H1 (cell line): ENCODE measurements around the gene S100A8. TPM values are rescaled to one million over a fixed set of nuclear protein-coding genes. Genes with fewer than 3 reads are reported as not detected.
A peak's percentile ranks its signal among the peaks of the same experiment; 100 is the strongest.

Experiments used
- ASH2L ChIP-seq: fragments of 200-600, 300-600 bp; sonication (generic); IDR thresholded peaks from one replicate; pipeline ENCODE4 v1.7.1; 2017; ENCODE audit warnings: low read length
- BACH1 ChIP-seq: IDR thresholded peaks from 2 replicates; pipeline ENCODE4 v1.6.1; 2012; ENCODE audit warnings: low read length, improper control_type of control experiment
- CBX5 ChIP-seq: fragments of 300-800, 300-1000 bp; sonication (generic); IDR thresholded peaks from 2 replicates; pipeline ENCODE4 v1.7.1; 2016; ENCODE audit warnings: antibody characterized with exemption, low read length, low read depth
- E2F6 ChIP-seq: IDR thresholded peaks from 2 replicates; pipeline ENCODE4 v1.6.1; 2012; ENCODE audit warnings: inconsistent platforms
- EGR1 ChIP-seq: IDR thresholded peaks from 2 replicates; pipeline ENCODE4 v1.6.1; 2011; ENCODE audit warnings: low read depth, low read length, borderline replicate concordance
- EZH2 ChIP-seq: fragments of 200-600 bp; sonication (generic); IDR thresholded peaks from 2 replicates; pipeline ENCODE4 v1.7.1; 2012; ENCODE audit warnings: low read depth, mild to moderate bottlenecking, moderate library complexity, low read length, inconsistent platforms; ENCODE audit not compliant: severe bottlenecking
- GTF2F1 ChIP-seq: IDR thresholded peaks from 2 replicates; pipeline ENCODE4 v1.6.1; 2012; ENCODE audit warnings: low read depth, low read length, improper control_type of control experiment, borderline replicate concordance
- JUN ChIP-seq: IDR thresholded peaks from 2 replicates; pipeline ENCODE4 v1.6.1; 2011; ENCODE audit warnings: low read depth, mild to moderate bottlenecking, improper control_type of control experiment, low read length
- KDM4A ChIP-seq: IDR thresholded peaks from one replicate; pipeline ENCODE4 v1.7.1; 2012; ENCODE audit warnings: low read depth, mild to moderate bottlenecking, moderate library complexity, low read length, inconsistent platforms; ENCODE audit not compliant: severe bottlenecking
- KDM5A ChIP-seq: fragments of 200-600 bp; IDR thresholded peaks from 2 replicates; pipeline ENCODE4 v1.7.1; 2012; ENCODE audit warnings: mild to moderate bottlenecking, low read length, inconsistent platforms, mixed read lengths
- PHF8 ChIP-seq: fragments of 200-600 bp; sonication (generic); conservative IDR thresholded peaks from 2 replicates; pipeline ENCODE4 v1.7.1; 2012; ENCODE audit warnings: low read depth, mild to moderate bottlenecking, inconsistent platforms, low read length, moderate library complexity
- POLR2A ChIP-seq, 2 experiments: IDR thresholded peaks; 1 replicate in 1 of 2; 2 replicates in 1 of 2; pipeline ENCODE4 v1.6.1; 2011; ENCODE audit warnings: low read depth in 2 of 2, low read length in 2 of 2, mild to moderate bottlenecking in 2 of 2; ENCODE audit errors: control extremely low read depth in 1 of 2
- POLR2AphosphoS5 ChIP-seq: IDR thresholded peaks from 2 replicates; pipeline ENCODE4 v1.6.1; 2011; ENCODE audit warnings: low read depth, low read length
- POU5F1 ChIP-seq: IDR thresholded peaks from 2 replicates; pipeline ENCODE4 v1.6.1; 2011; ENCODE audit warnings: low read depth, mild to moderate bottlenecking, low read length, moderate library complexity
- RNF2 ChIP-seq: fragments of 200-900, 300-1000 bp; sonication (generic); IDR thresholded peaks from 2 replicates; pipeline ENCODE4 v1.7.1; 2016; ENCODE audit warnings: borderline replicate concordance, low read depth, mild to moderate bottlenecking, antibody characterized with exemption, low read length; ENCODE audit not compliant: poor library complexity, severe bottlenecking; ENCODE audit errors: missing control alignments
- SAP30 ChIP-seq: fragments of 300-600 bp; sonication (generic); IDR thresholded peaks from 2 replicates; pipeline ENCODE4 v1.7.1; 2012; ENCODE audit warnings: low read length, moderate library complexity, mild to moderate bottlenecking, inconsistent platforms; ENCODE audit not compliant: insufficient read depth, insufficient replicate concordance
- SIN3A ChIP-seq, 2 experiments: IDR thresholded peaks in 1 of 2; conservative IDR thresholded peaks in 1 of 2; 2 replicates each; pipeline ENCODE4 v1.6.1; 2011 to 2012; ENCODE audit warnings: low read length in 2 of 2, improper control_type of control experiment in 1 of 2, low read depth in 1 of 2, mild to moderate bottlenecking in 1 of 2
- SIRT6 ChIP-seq: IDR thresholded peaks from one replicate; pipeline ENCODE4 v1.7.1; 2012; ENCODE audit warnings: low read length, inconsistent platforms
- SP2 ChIP-seq: IDR thresholded peaks from 2 replicates; pipeline ENCODE4 v1.6.1; 2012; ENCODE audit warnings: mild to moderate bottlenecking, low read length, inconsistent platforms
- SP4 ChIP-seq: IDR thresholded peaks from 2 replicates; pipeline ENCODE4 v1.6.1; 2012; ENCODE audit warnings: low read length, inconsistent platforms
- SRF ChIP-seq: IDR thresholded peaks from 2 replicates; pipeline ENCODE4 v1.6.1; 2011; ENCODE audit warnings: mild to moderate bottlenecking, low read depth, low read length, moderate library complexity
- TAF7 ChIP-seq: optimal IDR thresholded peaks from 2 replicates; pipeline ENCODE3; 2011; ENCODE audit warnings: low read depth, mild to moderate bottlenecking, inconsistent platforms, low read length, moderate library complexity, borderline replicate concordance
- TCF12 ChIP-seq: IDR thresholded peaks from 2 replicates; pipeline ENCODE4 v1.6.1; 2011; ENCODE audit warnings: low read depth, mild to moderate bottlenecking, low read length
- USF2 ChIP-seq: IDR thresholded peaks from 2 replicates; pipeline ENCODE4 v1.6.1; 2011; ENCODE audit warnings: low read length, improper control_type of control experiment
- ZNF274 ChIP-seq: IDR thresholded peaks from 2 replicates; pipeline ENCODE4 v1.7.0; 2012; ENCODE audit warnings: low read length, borderline replicate concordance; ENCODE audit errors: extremely low read depth
- polyA plus RNA-seq, 7 experiments: library from polyadenylated mRNA; depleted of rRNA in 3 of 7; stranded (reverse) in 5 of 7; unstranded in 2 of 7; fragments of >200 nt in 5 of 7; fragments of 200-250 nt in 2 of 7; gene quantifications; 1 replicate in 5 of 7; 2 replicates in 1 of 7; 4 replicates in 1 of 7; pipeline versions ENCODE4 v1.2.1 to v1.2.3, GENCODE V29; 2011 to 2013; ENCODE audit warnings: missing spikeins in 2 of 7, mixed read lengths in 2 of 7
- total RNA-seq: library from RNA; stranded (reverse); fragmentation: NEBNext Ultra II Directional; extraction: Animal tissue kit (Norgen Biotek cat#: 25700); gene quantifications from 2 replicates; pipeline ENCODE4 v1.2.1, GENCODE V29; 2021

Gene S100A8
- total and polyA plus RNA-seq, 2 of the 8 experiments (the other 6 are each of a cell fraction or from before 2014, with no cell fraction given) = not detected

- TF ChIP-seq RNF2 = peak; percentile 66
- no peak for TF ChIP-seq SP2
- peak; percentile 40; the same call in 1 of the 2 replicates for TF ChIP-seq EGR1
- no peak for TF ChIP-seq KDM4A
- no peak for TF ChIP-seq PHF8
- no peak for TF ChIP-seq TAF7
- no peak for TF ChIP-seq POLR2AphosphoS5
- TF ChIP-seq EZH2 = no peak
- no peak for TF ChIP-seq JUN
- 0 out of 2 replicates have a peak, but pooled peaks have one; percentile 55 for TF ChIP-seq GTF2F1
- TF ChIP-seq POU5F1 = no peak
- TF ChIP-seq KDM5A = no peak
- no peak for TF ChIP-seq SIN3A (conservative IDR thresholded peaks at IDR 0.05 in 1 of 2, IDR thresholded peaks at IDR 0.05 in 1 of 2; ENCODE audit: low read depth in 1 of 2, low read length in 2 of 2)
- TF ChIP-seq SIRT6 = no peak
- peak; percentile 51 for TF ChIP-seq USF2
- TF ChIP-seq TCF12 = 0 out of 2 replicates have a peak, but pooled peaks have one; percentile 21
- no peak for TF ChIP-seq CBX5
- TF ChIP-seq ASH2L = no peak
- TF ChIP-seq BACH1 = no peak
- peak; percentile 100 for TF ChIP-seq E2F6
- no peak for TF ChIP-seq ZNF274
- TF ChIP-seq SP4 = no peak
- TF ChIP-seq SRF = no peak
- no peak for TF ChIP-seq SAP30
- TF ChIP-seq POLR2A (IDR thresholded peaks at IDR 0.05; ENCODE audit: control extremely low read depth in 1 of 2, low read depth in 2 of 2, low read length in 2 of 2) = no peak
Observed at GRCh38 chr1:153404768-153405167, 13.9 kb upstream of the S100A8 start (continued).
